Renal cortical epithelial cell (primary cell): ENCODE data around the gene MORF4L1. TPM values are rescaled to one million over a fixed set of nuclear protein-coding genes. Genes with fewer than 3 reads are reported as not detected.
A peak's percentile ranks its signal among the peaks of the same experiment; 100 is the strongest.
"Not testable (repeated sequence)": the region's sequence is repeated elsewhere in the genome, so short reads cannot be mapped to it uniquely, and the experiment has no call there.

Experiments
- DNase-seq: peaks from one replicate; pipeline ENCODE4 v3.0.0-alpha.2; 2011; ENCODE audit warnings: low read depth
- total RNA-seq: library from RNA; depleted of rRNA; stranded (reverse); fragments of >200 nt; gene quantifications from 2 replicates; pipeline ENCODE4 v1.2.3, GENCODE V29; 2014

The MORF4L1 gene
- total RNA-seq, 1 donor from 2014 or later, result 542 TPM

DNA sequence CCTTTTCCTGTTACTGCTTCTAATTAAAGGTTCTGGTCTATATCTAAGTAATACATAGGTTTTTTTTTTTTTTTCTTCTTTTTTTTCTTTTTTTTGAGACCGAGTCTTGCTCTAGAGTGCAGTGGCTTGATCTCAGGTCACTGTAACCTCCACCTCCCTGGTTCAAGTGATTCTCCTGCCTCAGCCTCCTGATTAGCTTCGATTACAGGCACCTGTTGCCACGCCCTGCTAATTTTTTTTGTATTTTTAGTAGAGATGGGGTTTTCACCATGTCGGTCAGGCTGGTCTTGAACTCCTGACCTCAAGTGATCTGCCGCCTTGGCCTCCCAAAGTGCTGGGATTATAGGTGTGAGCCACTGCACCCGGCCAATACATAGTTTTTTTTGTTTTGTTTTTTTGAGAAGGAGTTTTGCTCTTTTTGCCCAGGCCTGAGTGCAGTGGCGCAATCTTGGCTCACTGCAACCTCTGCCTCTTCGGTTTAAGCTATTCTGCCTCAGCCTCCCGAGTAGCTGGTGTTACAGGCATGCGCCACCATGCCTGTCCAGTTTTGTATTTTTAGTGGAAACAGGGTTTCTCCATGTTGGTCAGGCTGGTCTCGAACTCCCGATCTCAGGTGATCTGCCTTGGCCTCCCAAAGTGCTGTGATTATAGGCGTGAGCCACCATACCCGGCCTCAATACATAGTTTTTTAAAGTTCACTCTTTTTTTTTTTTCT is 28.3 kb downstream of the MORF4L1 start:
- DNase-seq, result not testable (repeated sequence)

DNA sequence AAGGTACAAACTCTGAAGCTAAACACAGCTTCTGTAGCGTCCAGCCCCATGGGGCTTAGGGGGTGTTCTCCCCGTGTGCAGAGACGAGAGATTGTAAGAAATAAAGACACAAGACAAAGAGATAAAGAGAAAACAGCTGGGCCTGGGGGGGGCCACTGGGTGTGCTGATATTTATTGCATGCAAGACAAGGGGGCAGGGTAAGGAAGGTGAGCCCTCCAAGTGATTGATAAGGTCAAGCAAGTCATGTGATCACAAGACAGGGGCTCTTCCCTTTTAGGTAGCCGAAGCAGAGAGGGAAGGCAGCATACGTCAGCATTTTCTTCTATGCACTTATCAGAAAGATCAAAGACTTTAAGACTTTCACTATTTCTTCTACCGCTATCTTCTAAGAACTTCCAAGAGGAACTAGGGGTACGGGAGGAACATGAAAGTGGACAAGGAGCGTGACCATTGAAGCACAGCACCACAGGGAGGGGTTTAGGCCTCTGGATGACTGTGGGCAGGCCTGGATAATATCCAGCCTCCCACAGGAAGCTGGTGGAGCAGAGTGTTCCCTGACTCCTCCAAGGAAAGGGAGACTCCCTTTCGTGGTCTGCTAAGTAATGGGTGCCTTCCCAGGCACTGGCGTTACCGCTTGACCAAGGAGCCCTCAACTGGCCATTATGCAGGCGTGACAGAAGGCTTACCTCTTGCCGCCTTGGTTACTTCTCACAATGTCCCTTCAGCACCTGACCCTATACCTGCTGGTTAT is 29.8 kb downstream of the MORF4L1 start:
- DNase-seq, result peak; percentile 47

GRCh38 chr15:78904599-78905358 is 32.1 kb downstream of the MORF4L1 start:
- DNase-seq, result no peak

- DNase-seq, result peak; percentile 91
These were observed 33.6 kb downstream of the MORF4L1 start for GRCh38 chr15:78906316-78906620.

- no peak for DNase-seq
These were observed 34.9 kb downstream of the MORF4L1 start for GRCh38 chr15:78907577-78907976.

- no peak for DNase-seq
These were observed 36.5 kb downstream of the MORF4L1 start for GRCh38 chr15:78909160-78909695.

DNA sequence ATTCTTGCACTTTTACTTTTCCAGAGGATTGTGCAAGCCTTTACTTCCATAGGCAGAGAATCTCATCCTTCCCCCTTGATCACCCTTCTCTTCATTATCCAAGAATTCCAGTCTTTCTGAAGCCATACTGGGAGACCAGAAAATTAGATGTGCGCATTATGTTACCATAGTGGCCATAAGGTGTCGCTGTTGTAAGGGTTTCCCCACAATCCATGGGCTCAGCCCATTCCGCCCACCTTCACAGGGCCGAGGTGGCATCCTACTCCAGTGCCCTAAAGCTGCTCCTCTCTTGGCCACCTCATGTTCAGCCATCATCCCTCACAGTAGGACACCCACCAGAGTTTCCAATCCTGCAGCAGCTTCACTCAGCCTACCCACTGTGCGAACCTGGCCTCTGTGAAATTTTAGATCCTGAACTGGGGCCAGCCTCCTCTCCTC is 37.1 kb downstream of the MORF4L1 start:
- peak; percentile 30 for DNase-seq

DNA sequence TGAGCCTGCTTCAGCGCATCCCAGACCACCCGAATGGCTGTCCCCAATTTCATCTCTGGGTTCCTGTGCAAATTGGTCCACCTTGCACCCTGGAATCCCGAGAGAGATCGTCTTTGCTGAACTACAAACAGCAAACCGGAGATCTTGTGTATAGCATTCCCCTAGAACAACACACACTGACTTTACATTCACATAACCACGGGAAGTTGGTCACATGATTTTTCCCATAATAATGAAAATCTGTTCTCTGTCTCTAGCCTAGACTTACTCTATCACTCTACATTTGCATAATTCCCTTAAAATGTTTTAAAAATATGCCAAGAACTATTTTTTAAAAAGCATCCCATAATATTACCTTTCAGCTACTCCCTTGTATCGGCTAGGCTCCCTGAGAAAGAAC is 37.6 kb downstream of the MORF4L1 start:
- no peak for DNase-seq

DNA sequence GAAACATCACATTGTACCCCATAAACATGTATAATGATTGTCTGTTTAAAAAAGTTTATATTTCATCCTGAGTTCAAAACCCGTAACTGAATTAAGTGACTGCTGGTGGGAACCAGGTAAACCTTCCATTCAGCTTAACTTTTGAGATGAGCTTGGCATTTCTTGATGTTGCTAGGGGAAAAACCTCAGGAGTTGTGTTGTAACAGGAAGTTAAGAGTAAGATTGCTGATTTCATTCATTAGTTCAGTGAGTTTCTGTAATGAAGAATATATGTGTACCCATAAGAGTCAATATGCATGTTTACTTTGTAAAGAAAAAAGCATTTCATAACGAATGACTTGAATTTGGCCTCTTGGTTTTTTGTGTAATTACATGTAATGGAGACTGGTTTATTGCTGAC is 39.6 kb downstream of the MORF4L1 start:
- no peak for DNase-seq

- DNase-seq, result no peak
These were observed 40.3 kb downstream of the MORF4L1 start for GRCh38 chr15:78913012-78913411.

DNA sequence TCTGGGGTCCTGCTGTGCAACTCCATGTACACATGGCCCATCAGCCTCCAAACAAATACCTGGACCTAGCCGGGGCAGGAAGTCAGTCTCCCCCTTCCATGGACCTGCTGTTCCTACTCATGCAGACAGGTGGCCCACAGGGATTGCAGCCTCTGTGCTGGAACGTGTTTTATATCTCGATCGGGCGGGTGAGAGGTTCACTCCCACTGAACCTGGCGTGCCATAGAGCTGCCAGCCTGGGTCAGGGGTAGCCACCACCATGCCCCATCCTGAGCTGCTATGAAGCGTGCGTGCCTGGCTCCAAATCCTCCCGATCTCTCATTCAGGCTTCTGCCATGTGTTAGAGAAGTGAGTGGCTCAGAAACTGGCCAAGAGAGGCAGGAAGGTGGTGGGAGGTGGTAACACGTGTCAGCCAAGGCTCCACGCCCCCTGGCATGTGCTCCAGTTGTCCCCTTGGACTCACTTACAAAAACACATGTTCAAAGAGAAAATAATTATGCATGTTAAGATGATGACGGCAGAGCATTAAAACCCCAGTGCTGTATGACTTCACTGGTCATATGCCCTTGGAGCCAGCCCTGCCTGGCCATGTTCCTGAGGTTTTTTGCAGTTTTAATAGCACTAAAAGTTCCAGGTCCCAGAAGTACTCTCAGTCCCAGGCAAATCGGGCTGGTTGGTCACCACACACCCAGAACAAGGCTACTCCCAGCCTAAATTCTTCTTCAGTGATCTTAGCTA is 41.5 kb downstream of the MORF4L1 start:
- DNase-seq, result peak; percentile 38

GRCh38 chr15:78915341-78916087 is 42.8 kb downstream of the MORF4L1 start:
- no peak for DNase-seq

DNA sequence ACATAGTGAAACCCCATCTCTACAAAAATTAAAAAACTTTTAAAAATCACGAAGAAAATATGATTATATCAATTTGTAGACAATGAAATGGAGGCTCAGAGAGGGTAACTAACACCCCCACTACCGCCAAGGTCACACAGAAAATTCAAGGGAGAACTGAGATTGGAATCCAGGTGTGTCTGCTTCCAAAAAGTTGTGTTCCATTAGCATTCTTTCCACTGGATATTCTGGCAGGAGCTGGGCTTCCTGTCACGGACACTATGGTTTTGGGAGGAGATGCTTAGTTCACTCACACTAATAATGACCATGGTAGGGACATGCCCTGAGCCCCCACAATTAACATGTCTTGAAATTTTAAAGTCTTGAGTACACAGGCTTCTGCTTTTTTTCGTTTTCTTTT is 43.4 kb downstream of the MORF4L1 start:
- DNase-seq, result no peak

GRCh38 chr15:78917888-78918287 is 45.2 kb downstream of the MORF4L1 start:
- DNase-seq, result no peak

DNA sequence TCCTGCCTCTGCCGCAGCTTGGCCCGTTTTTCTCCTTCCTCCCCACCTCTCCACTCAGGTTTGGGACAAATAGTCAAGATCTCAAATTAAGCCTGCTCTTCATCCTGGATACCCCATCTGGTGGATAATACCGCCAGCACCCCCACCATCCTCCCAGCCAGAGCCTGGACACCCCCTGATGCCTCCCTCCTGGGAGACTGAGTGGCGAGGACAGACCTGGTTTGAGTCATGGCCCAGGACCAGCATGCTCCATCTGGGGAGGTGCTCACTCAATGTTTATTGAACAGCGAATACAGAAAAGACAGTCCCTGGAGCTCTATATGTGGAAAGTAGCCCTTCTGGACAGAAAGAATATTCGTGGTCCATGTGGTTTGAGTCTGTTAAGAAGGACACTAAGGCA is 48.8 kb downstream of the MORF4L1 start:
- DNase-seq, result no peak

GRCh38 chr15:78921940-78922339 is 49.2 kb downstream of the MORF4L1 start:
- no peak for DNase-seq

- no peak for DNase-seq
These were observed 49.8 kb downstream of the MORF4L1 start for GRCh38 chr15:78922527-78922926.

GRCh38 chr15:78923015-78923414 is 50.3 kb downstream of the MORF4L1 start:
- no peak for DNase-seq

DNA sequence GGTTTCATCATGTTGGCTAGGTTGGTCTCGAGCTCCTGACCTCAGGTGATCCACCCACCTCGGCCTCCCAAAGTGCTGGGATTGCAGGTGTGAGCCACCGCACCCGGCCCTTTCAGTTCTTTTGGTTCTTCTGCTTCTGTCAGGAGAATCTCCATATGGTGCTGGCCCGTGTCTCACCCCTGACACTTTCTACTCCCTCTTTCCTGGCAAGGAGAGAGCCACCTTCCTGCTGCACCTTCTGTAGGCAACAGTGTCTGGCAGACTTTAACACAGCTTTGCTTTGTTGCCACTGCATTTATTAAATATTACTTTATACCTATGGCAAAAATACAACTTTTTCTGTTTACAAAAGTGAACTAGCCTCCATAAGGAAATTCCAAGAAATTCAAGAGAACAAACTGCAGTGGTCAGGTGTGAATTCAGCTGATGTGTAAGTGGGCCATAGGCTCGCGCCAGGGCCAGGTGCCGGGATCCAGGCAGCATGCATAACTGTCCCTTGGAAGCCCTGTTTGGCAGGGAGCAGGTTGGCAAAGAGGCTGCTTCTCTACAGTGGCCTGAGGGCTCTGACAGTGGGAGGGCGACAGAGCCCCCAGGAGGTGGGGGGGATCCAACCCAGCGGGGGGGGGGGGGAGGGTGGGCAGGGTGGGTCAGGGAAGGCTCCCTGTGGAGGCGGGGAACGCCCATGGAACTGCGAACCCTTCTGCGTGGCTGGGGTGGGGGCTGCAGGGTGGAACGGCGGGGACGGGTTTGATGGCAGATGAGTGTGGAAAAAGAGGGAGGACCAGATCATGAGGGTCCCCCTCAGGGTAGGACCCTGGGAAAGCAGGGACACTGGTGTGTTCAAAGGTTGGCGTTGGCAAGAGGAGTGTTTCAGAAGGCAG is 51.0 kb downstream of the MORF4L1 start:
- no peak for DNase-seq

GRCh38 chr15:78925076-78925624 is 52.5 kb downstream of the MORF4L1 start:
- no peak for DNase-seq
